GM23338 (cell line): ENCODE data around the gene PLEKHD1. TPM values are rescaled to one million over a fixed set of nuclear protein-coding genes. Genes with fewer than 3 reads are reported as not detected.

Experiments
- ATAC-seq: fragments of 200-7000 bp; cut with Tn5 transposase; 3 replicates; pipeline ENCODE4 v1.9.1; 2020
- DNase-seq: peaks from one replicate; pipeline ENCODE4 v3.0.0-alpha.2; 2015; ENCODE audit warnings: low spot score
- H2AFZ ChIP-seq: fragments of 200-600 bp; sonication (generic); 2 replicates; pipeline ENCODE4 v1.8.0; 2016; ENCODE audit warnings: antibody characterized with exemption, mild to moderate bottlenecking, moderate library complexity
- H3F3A ChIP-seq: fragments of 200-600 bp; sonication (generic); replicated peaks from 2 replicates; pipeline ENCODE4 v1.8.0; 2017; ENCODE audit warnings: antibody characterized with exemption, mixed run types, low read depth
- H3K27ac ChIP-seq: fragments of 200-600 bp; sonication (generic); 2 replicates; pipeline ENCODE4 v1.6.1; 2016; ENCODE audit warnings: low read depth
- H3K27me3 ChIP-seq: fragments of 200-600 bp; sonication (generic); 2 replicates; pipeline ENCODE4 v1.8.0; 2016; ENCODE audit warnings: mild to moderate bottlenecking, mixed run types, moderate library complexity; ENCODE audit not compliant: insufficient read depth
- H3K36me3 ChIP-seq: fragments of 200-600 bp; sonication (generic); 2 replicates; pipeline ENCODE4 v1.8.0; 2016; ENCODE audit warnings: mild to moderate bottlenecking; ENCODE audit not compliant: insufficient read depth
- H3K4me1 ChIP-seq: fragments of 200-600 bp; sonication (generic); 2 replicates; pipeline ENCODE4 v1.8.0; 2016; ENCODE audit warnings: mild to moderate bottlenecking, moderate library complexity; ENCODE audit not compliant: insufficient read depth
- H3K4me2 ChIP-seq: fragments of 200-600 bp; sonication (generic); 2 replicates; pipeline ENCODE4 v1.7.1; 2017; ENCODE audit warnings: mixed run types
- H3K4me3 ChIP-seq: fragments of 200-600 bp; sonication (generic); 2 replicates; pipeline ENCODE4 v1.6.1; 2016; ENCODE audit warnings: mixed run types
- H3K79me2 ChIP-seq: fragments of 200-600 bp; sonication (generic); replicated peaks from 2 replicates; pipeline ENCODE4 v1.8.0; 2017; ENCODE audit warnings: mild to moderate bottlenecking; ENCODE audit not compliant: insufficient read depth
- H3K9me2 ChIP-seq: fragments of 200-600 bp; sonication (generic); 2 replicates; pipeline ENCODE4 v1.8.0; 2017; ENCODE audit not compliant: insufficient read depth
- H4K20me1 ChIP-seq: fragments of 200-600 bp; sonication (generic); replicated peaks from 2 replicates; pipeline ENCODE4 v1.8.0; 2017; ENCODE audit warnings: mild to moderate bottlenecking; ENCODE audit not compliant: insufficient read depth
- H3K27ac Mint-ChIP-seq: 2 replicates; pipeline ENCODE4 v1.8.0; 2020; ENCODE audit warnings: inconsistent platforms, mild to moderate bottlenecking, moderate library complexity, mixed read lengths
- H3K27me3 Mint-ChIP-seq: 3 replicates; pipeline ENCODE4 v1.8.0; 2022; ENCODE audit warnings: low read depth, mild to moderate bottlenecking, moderate library complexity, mixed read lengths, inconsistent platforms; ENCODE audit not compliant: insufficient read depth, poor library complexity
- H3K36me3 Mint-ChIP-seq: 3 replicates; pipeline ENCODE4 v1.8.0; 2021; ENCODE audit warnings: low read depth, mild to moderate bottlenecking, inconsistent platforms, moderate library complexity, mixed read lengths
- H3K4me1 Mint-ChIP-seq: 3 replicates; pipeline ENCODE4 v1.8.0; 2020; ENCODE audit warnings: mild to moderate bottlenecking, inconsistent platforms, mixed read lengths
- H3K4me3 Mint-ChIP-seq: 3 replicates; pipeline ENCODE4 v1.8.0; 2021; ENCODE audit warnings: moderate library complexity, mild to moderate bottlenecking, inconsistent platforms, mixed read lengths
- H3K9me3 Mint-ChIP-seq: 3 replicates; pipeline ENCODE4 v1.8.0; 2020; ENCODE audit warnings: moderate library complexity, mild to moderate bottlenecking, inconsistent platforms, mixed read lengths
- EZH2 ChIP-seq: fragments of 200-600 bp; sonication (generic); IDR thresholded peaks from one replicate; pipeline ENCODE4 v1.8.0; 2017; ENCODE audit warnings: antibody characterized with exemption, mild to moderate bottlenecking, low read depth; ENCODE audit not compliant: unreplicated experiment
- EZH2phosphoT487 ChIP-seq: fragments of 200-600 bp; sonication (generic); IDR thresholded peaks from one replicate; pipeline ENCODE4 v1.8.1; 2018; ENCODE audit warnings: antibody characterized with exemption; ENCODE audit not compliant: unreplicated experiment
- NANOG ChIP-seq: IDR thresholded peaks from 2 replicates; pipeline ENCODE4 v1.6.1; 2016; ENCODE audit warnings: antibody characterized with exemption, borderline replicate concordance
- REST ChIP-seq: IDR thresholded peaks from one replicate; pipeline ENCODE4 v1.6.1; 2018; ENCODE audit warnings: antibody characterized with exemption; ENCODE audit not compliant: unreplicated experiment
- ZNF114 ChIP-seq: fragments of 250-450 bp; sonication (Bioruptor Pico); IDR thresholded peaks from 2 replicates; pipeline ENCODE4 v1.5.0; 2020; ENCODE audit warnings: mild to moderate bottlenecking, moderate library complexity
- polyA plus RNA-seq: library from polyadenylated mRNA; unstranded; fragments of >200 nt; fragmentation: Nextera tagmentation; extraction: Ambion mirVana; gene quantifications from 2 replicates; pipeline ENCODE4 v1.2.1, GENCODE V29; 2016
- total RNA-seq: library from RNA; depleted of rRNA; stranded (reverse); fragments of >200 nt; shearing (Covaris generic); gene quantifications from 2 replicates; pipeline ENCODE4 v1.2.3, GENCODE V29; 2014
- TF ChIP-seq, protein P1 (sequence below): IDR thresholded peaks from 2 replicates; pipeline ENCODE4 v1.6.1; 2016; ENCODE audit warnings: antibody characterized with exemption

PLEKHD1 gene
- total and polyA plus RNA-seq, 2 experiments from 2014 or later, result 0.19 to 0.28 TPM

DNA sequence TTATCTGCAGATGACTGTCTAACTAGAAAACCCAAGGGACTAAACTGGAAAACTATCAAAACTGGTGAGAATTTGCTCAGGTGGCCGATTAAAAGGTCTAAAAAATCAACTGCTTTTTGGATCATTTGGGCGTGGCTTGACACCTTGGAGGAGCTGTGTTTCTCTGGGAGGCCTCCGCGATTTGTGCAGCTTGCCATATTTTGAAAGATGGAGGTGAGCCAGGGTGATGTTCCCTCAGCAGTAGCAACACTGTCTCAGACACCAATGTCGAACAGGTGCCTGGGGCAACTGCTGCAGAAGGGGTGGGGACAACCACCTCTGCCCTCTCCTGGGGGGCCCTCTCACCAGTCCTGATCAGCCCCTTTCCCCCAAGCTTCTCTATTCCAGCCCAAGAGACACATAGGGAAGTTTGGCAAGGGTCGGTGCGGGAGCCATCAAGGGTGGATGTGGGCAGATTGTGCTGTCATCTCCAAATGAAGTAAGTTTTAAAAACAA lies 86.4 kb downstream of the PLEKHD1 start (continued):
- no peak for TF ChIP-seq REST

GRCh38 chr14:69571449-69572029 lies 87.0 kb downstream of the PLEKHD1 start:
- Histone ChIP-seq H3K9me2 (no peaks in the 10 kb centered on the region; the same call in 1 of the 2 replicates), H4K20me1 (no peaks in the 10 kb centered on the region; the same call in none of the 2 replicates), H3K4me2 (peak overlapping the region; percentile 75), H3F3A (0 out of 2 replicates have a peak, but pooled peaks cover 11% of the 10 kb centered on the region), H3K4me1 (peaks cover 4% of the 10 kb centered on the region; the same call in 1 of the 2 replicates), H3K79me2 (no peaks in the 10 kb centered on the region), H3K27me3 (peaks cover 94% of the 10 kb centered on the region), H3K36me3 (no peaks in the 10 kb centered on the region; the same call in 1 of the 2 replicates), H3K27ac (no peak overlapping the region), H3K4me3 (peak overlapping the region; percentile 51), H2AFZ (peak overlapping the region; percentile 88)
- DNase-seq, result no peak
- peaks cover 9% of the 10 kb centered on the region; the same call in 2 of the 3 replicates for H3K36me3 Mint-ChIP-seq
- peak; percentile 44 for ATAC-seq
- peaks cover 3% of the 10 kb centered on the region; the same call in 2 of the 3 replicates for H3K4me1 Mint-ChIP-seq
- H3K27me3 Mint-ChIP-seq, result peaks cover 53% of the 10 kb centered on the region
- no peak overlapping the region for H3K27ac Mint-ChIP-seq
- H3K4me3 Mint-ChIP-seq, result peak overlapping the region; percentile 42; the same call in 2 of the 3 replicates
- TF ChIP-seq, protein P1, sequence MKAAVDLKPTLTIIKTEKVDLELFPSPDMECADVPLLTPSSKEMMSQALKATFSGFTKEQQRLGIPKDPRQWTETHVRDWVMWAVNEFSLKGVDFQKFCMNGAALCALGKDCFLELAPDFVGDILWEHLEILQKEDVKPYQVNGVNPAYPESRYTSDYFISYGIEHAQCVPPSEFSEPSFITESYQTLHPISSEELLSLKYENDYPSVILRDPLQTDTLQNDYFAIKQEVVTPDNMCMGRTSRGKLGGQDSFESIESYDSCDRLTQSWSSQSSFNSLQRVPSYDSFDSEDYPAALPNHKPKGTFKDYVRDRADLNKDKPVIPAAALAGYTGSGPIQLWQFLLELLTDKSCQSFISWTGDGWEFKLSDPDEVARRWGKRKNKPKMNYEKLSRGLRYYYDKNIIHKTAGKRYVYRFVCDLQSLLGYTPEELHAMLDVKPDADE, result no peak
- TF ChIP-seq NANOG, result no peak
- no peak for TF ChIP-seq ZNF114 (CRISPR knock-in tag)
- TF ChIP-seq EZH2phosphoT487, result no peak
- peak; percentile 63 for TF ChIP-seq EZH2
- peaks cover 25% of the 10 kb centered on the region; the same call in 2 of the 3 replicates for H3K9me3 Mint-ChIP-seq
